Gastrocnemius medialis (tissue), 4 donors: ENCODE data around the gene LEMD1. TPM values are rescaled to one million over a fixed set of nuclear protein-coding genes. Genes with fewer than 3 reads are reported as not detected.

Source experiments
- ATAC-seq, 2 donors: fragments of 150-250 bp; one replicate each; pipeline ENCODE4 v1.9.1; 2016
- DNase-seq, 2 donors: peaks; one replicate each; pipeline ENCODE4 v3.0.0-alpha.2; 2019
- H3K27ac ChIP-seq, 4 donors: fragments of 200-600 bp; sonication (generic); 1 replicate in 1 of 4; 2 replicates in 3 of 4; pipeline ENCODE4 v1.5.1; 2016 to 2018; ENCODE audit warnings: mild to moderate bottlenecking in 2 of 4, moderate library complexity in 1 of 4
- H3K27me3 ChIP-seq, 3 donors: fragments of 200-600 bp; sonication (generic) in 2 of 3; 1 replicate in 1 of 3; 2 replicates in 2 of 3; pipeline versions ENCODE4 v1.5.1 to v1.6.0; 2016 to 2019; ENCODE audit warnings: mild to moderate bottlenecking in 1 of 3, moderate library complexity in 1 of 3
- H3K36me3 ChIP-seq, 2 donors: fragments of 200-600 bp; sonication (generic) in 1 of 2; one replicate each; pipeline ENCODE4 v1.5.1; 2017 to 2018
- H3K4me1 ChIP-seq, 2 donors: fragments of 200-600 bp; sonication (generic) in 1 of 2; one replicate each; pipeline ENCODE4 v1.5.1; 2016 to 2017; ENCODE audit warnings: mild to moderate bottlenecking in 2 of 2
- H3K4me3 ChIP-seq, 4 donors: fragments of 200-600 bp; sonication (generic) in 3 of 4; 1 replicate in 1 of 4; 2 replicates in 3 of 4; pipeline ENCODE4 v1.5.1; 2016 to 2019; ENCODE audit warnings: mild to moderate bottlenecking in 2 of 4
- H3K9me3 ChIP-seq, 3 donors: fragments of 200-600 bp; sonication (generic) in 2 of 3; 1 replicate in 1 of 3; 2 replicates in 2 of 3; pipeline ENCODE4 v1.5.1; 2016 to 2019
- POLR2A ChIP-seq, 2 donors: fragments of 450-650 bp; IDR thresholded peaks; one replicate each; pipeline ENCODE4 v1.6.1; 2017; ENCODE audit warnings: antibody characterized with exemption in 2 of 2, mild to moderate bottlenecking in 2 of 2, moderate library complexity in 2 of 2
- in situ Hi-C, 4 donors: fragments of 200-750 bp; cut with MboI; loops; one replicate each; pipeline versions ENCODE4 v1.15.0 to v1.8.0; 2017; ENCODE audit warnings: low sequenced_read_pairs in 4 of 4
- intact Hi-C: fragments of 100-400 bp; cut with DNase I; formaldehyde crosslinking; loops from one replicate; pipeline ENCODE4 v1.15.1; 2023; ENCODE audit warnings: low total_unique reads
- total RNA-seq, 4 donors: library from RNA; depleted of rRNA; stranded (reverse); fragments of >200 nt; gene quantifications; one replicate each; pipeline versions ENCODE4 v1.1.0 to v1.2.3, GENCODE V29; 2016
- TF ChIP-seq, protein P1 (sequence below), 5 experiments: fragments of 450-650 bp in 3 of 5; fragments of 200-600 bp in 2 of 5; sonication (generic) in 2 of 5; IDR thresholded peaks in 4 of 5; conservative IDR thresholded peaks in 1 of 5; 1 replicate in 4 of 5; 2 replicates in 1 of 5; pipeline ENCODE4 v1.5.1; 2016 to 2019; ENCODE audit warnings: antibody characterized with exemption in 5 of 5, mild to moderate bottlenecking in 3 of 5, moderate library complexity in 3 of 5

Gene LEMD1
- total RNA-seq, 4 donors from 2014 or later = not detected

DNA sequence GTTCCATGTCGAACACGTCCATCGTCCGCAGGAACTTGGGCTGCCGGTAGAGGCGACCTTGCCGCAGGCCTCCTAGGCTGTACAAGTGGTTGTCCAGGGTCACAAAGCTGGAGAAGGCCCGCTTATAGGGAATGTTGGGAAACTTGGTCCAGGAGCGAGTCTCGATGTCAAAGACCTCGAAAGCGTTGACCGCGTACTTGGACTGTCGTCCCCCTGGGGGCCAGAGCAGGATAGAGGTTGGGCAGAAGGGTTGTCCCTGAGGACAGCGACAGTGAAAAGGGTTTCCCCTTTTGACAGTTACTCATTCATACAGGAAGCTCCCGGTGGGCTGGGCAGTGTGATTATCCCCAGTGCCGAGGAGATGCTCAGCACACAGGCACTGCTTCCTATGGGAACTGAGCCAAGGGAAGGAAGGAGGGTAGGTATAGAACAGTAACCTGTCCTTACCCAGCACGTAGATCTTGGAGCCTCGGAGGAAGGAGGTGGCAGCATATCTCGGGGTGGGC lies 82.6 kb downstream of the LEMD1 start:
- H3K4me1 ChIP-seq = peaks cover 7 to 9% of the 10 kb centered on the region in 2 donors
- H3K27ac ChIP-seq = no peak overlapping the region
- no peak for ATAC-seq
- DNase-seq = no peak
- no peaks in the 10 kb centered on the region for H3K36me3 ChIP-seq
- intact Hi-C loops = loop anchor here (5.0 kb wide), 1 partner anchor 98 kb away; no protein-coding TSS in a partner anchor
- peaks cover 14 to 15% (median 14%) of the 10 kb centered on the region in 3 donors for H3K27me3 ChIP-seq
- in situ Hi-C loops = no loop called here
- TF ChIP-seq, protein P1, sequence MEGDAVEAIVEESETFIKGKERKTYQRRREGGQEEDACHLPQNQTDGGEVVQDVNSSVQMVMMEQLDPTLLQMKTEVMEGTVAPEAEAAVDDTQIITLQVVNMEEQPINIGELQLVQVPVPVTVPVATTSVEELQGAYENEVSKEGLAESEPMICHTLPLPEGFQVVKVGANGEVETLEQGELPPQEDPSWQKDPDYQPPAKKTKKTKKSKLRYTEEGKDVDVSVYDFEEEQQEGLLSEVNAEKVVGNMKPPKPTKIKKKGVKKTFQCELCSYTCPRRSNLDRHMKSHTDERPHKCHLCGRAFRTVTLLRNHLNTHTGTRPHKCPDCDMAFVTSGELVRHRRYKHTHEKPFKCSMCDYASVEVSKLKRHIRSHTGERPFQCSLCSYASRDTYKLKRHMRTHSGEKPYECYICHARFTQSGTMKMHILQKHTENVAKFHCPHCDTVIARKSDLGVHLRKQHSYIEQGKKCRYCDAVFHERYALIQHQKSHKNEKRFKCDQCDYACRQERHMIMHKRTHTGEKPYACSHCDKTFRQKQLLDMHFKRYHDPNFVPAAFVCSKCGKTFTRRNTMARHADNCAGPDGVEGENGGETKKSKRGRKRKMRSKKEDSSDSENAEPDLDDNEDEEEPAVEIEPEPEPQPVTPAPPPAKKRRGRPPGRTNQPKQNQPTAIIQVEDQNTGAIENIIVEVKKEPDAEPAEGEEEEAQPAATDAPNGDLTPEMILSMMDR (IDR thresholded peaks at IDR 0.05 in 4 of 5, conservative IDR thresholded peaks at IDR 0.05 in 1 of 5) = no peak
- TF ChIP-seq POLR2A (IDR thresholded peaks at IDR 0.05) = no peak
- no peak overlapping the region for H3K4me3 ChIP-seq
- H3K9me3 ChIP-seq = no peaks in the 10 kb centered on the region

DNA sequence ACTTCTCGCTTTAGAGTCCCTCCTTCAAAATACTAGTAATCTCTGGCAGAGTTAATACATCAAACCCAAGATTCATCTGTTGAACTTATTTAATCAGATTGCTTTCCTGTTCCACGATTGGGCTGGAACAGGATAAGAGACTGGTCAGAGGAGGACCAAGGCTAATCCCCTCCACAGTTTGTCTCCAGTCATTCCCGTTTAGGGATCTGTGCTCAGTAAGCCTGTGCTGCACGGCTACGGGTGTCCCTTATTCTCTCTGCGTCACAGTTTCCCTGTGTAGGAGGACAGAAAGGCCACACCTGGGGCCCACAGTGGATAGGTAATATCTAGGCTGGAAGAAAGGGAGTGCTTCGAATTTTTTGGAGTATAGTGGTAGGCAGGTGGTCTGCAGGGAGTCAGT lies 83.8 kb downstream of the LEMD1 start:
- no peak for ATAC-seq
- in situ Hi-C loops (no loop called here), intact Hi-C loops (loop anchor here (5.0 kb wide), 1 partner anchor 99 kb away; no protein-coding TSS in a partner anchor)
- Histone ChIP-seq H3K27ac (no peak overlapping the region), H3K4me1 (peaks cover 0 to under 1% of the 10 kb centered on the region in 2 donors), H3K27me3 (peaks cover 2 to 3% (median 2%) of the 10 kb centered on the region in 3 donors), H3K4me3 (no peak overlapping the region), H3K9me3 (no peaks in the 10 kb centered on the region), H3K36me3 (no peaks in the 10 kb centered on the region)
- no peak for DNase-seq
- TF ChIP-seq, protein P1 (IDR thresholded peaks at IDR 0.05 in 4 of 5, conservative IDR thresholded peaks at IDR 0.05 in 1 of 5) = no peak

DNA sequence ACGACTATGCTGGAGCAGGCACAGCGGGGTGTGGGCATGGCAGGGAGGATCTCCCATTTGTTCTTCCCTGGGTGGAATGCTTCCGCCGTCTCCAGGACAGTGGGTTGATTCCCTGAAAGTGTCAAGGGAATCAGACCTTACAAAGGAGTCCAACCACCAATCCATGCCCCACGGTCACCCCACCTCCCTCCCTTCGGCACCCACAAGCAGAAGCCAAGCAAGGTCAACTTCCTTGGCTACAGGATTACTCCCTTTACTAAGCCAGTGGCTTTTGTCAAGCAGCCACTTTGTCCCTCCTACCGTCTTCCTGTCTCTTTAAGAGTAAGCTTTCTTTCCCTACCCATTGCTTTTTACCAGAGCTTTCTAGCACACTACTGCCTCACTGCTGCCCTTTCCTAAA lies 84.4 kb downstream of the LEMD1 start:
- Histone ChIP-seq H3K36me3 (no peaks in the 10 kb centered on the region), H3K27me3 (no peaks in the 10 kb centered on the region), H3K27ac (no peak overlapping the region), H3K4me1 (peaks cover 5 to 6% of the 10 kb centered on the region in 2 donors), H3K4me3 (no peak overlapping the region), H3K9me3 (no peaks in the 10 kb centered on the region)
- in situ Hi-C loops (no loop called here), intact Hi-C loops (loop anchor here (5.0 kb wide), 1 partner anchor 100 kb away; no protein-coding TSS in a partner anchor)
- TF ChIP-seq, protein P1 (IDR thresholded peaks at IDR 0.05 in 4 of 5, conservative IDR thresholded peaks at IDR 0.05 in 1 of 5) = no peak
- no peak for TF ChIP-seq POLR2A (IDR thresholded peaks at IDR 0.05)
- DNase-seq = no peak
- no peak for ATAC-seq

DNA sequence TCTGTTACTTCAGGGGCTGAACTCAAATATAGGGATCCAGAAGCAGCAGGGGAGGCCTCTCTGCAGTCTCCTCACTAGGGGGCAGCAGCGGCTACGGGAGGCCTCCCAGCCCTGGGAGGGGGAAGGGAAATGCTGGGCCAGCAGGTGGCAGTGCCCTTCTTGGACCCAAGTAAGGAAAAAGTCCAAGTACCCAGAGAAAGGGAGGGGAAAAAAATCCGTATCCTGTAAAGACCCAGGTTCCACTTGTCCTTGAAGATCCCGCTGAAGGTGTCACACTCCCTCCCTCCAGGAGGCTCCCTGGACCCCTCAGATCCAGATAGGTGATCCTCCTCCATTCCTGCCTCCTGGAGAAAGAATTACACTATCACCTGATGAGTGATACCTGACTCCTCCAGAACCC lies 86.2 kb downstream of the LEMD1 start:
- peak; percentile 31 to 60 for ATAC-seq
- intact Hi-C loops (loop anchor here (5.0 kb wide), 1 partner anchor 102 kb away; no protein-coding TSS in a partner anchor), in situ Hi-C loops (no loop called here)
- peak; percentile 45 to 64 for DNase-seq
- no peaks in the 10 kb centered on the region for H3K9me3 ChIP-seq
- no peak for TF ChIP-seq POLR2A (IDR thresholded peaks at IDR 0.05)
- TF ChIP-seq, protein P1 (IDR thresholded peaks at IDR 0.05 in 4 of 5, conservative IDR thresholded peaks at IDR 0.05 in 1 of 5) = peak; percentile 60 to 86 (median 77)
- peaks cover 15 to 23% of the 10 kb centered on the region in 2 donors for H3K4me1 ChIP-seq
- no peak overlapping the region for H3K27ac ChIP-seq
- no peaks in the 10 kb centered on the region for H3K27me3 ChIP-seq
- no peak overlapping the region for H3K4me3 ChIP-seq
- H3K36me3 ChIP-seq = no peaks in the 10 kb centered on the region
